ENCODE data around the gene ADAMTS3.

DNA sequence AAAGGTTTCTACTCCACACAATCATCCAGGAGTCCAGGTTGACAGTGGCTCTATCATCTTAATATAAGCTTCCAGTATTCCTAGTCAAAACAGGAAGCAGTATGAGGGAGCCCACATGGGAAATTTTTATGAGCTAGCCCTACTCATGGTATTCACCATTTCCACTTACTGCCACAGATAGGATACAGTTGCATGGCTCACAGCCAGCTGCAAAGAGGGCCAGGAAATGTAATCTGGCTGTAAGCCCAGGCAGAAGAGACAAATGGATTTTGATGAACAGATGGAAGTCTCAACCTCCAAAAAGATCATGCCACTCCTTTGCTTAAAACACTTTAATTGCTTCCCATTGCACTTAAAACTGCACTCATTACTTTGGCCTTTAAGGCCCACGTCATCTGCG lies 150.6 kb downstream of the ADAMTS3 start:
- TF ChIP-seq, protein P1, sequence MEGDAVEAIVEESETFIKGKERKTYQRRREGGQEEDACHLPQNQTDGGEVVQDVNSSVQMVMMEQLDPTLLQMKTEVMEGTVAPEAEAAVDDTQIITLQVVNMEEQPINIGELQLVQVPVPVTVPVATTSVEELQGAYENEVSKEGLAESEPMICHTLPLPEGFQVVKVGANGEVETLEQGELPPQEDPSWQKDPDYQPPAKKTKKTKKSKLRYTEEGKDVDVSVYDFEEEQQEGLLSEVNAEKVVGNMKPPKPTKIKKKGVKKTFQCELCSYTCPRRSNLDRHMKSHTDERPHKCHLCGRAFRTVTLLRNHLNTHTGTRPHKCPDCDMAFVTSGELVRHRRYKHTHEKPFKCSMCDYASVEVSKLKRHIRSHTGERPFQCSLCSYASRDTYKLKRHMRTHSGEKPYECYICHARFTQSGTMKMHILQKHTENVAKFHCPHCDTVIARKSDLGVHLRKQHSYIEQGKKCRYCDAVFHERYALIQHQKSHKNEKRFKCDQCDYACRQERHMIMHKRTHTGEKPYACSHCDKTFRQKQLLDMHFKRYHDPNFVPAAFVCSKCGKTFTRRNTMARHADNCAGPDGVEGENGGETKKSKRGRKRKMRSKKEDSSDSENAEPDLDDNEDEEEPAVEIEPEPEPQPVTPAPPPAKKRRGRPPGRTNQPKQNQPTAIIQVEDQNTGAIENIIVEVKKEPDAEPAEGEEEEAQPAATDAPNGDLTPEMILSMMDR (IDR thresholded peaks at IDR 0.05): no peak
- TF ChIP-seq, protein P2, sequence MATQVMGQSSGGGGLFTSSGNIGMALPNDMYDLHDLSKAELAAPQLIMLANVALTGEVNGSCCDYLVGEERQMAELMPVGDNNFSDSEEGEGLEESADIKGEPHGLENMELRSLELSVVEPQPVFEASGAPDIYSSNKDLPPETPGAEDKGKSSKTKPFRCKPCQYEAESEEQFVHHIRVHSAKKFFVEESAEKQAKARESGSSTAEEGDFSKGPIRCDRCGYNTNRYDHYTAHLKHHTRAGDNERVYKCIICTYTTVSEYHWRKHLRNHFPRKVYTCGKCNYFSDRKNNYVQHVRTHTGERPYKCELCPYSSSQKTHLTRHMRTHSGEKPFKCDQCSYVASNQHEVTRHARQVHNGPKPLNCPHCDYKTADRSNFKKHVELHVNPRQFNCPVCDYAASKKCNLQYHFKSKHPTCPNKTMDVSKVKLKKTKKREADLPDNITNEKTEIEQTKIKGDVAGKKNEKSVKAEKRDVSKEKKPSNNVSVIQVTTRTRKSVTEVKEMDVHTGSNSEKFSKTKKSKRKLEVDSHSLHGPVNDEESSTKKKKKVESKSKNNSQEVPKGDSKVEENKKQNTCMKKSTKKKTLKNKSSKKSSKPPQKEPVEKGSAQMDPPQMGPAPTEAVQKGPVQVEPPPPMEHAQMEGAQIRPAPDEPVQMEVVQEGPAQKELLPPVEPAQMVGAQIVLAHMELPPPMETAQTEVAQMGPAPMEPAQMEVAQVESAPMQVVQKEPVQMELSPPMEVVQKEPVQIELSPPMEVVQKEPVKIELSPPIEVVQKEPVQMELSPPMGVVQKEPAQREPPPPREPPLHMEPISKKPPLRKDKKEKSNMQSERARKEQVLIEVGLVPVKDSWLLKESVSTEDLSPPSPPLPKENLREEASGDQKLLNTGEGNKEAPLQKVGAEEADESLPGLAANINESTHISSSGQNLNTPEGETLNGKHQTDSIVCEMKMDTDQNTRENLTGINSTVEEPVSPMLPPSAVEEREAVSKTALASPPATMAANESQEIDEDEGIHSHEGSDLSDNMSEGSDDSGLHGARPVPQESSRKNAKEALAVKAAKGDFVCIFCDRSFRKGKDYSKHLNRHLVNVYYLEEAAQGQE (IDR thresholded peaks at IDR 0.05; ENCODE audit: insufficient read depth in 1 of 2, low read depth in 2 of 2, low read length in 1 of 2): no peak
- no peak for TF ChIP-seq TCF7L2 (IDR thresholded peaks at IDR 0.05; ENCODE audit: low read depth, low read length)

Data from Panc1 (cell line).